Measurements from ENCODE around the gene PLLP.

DNA sequence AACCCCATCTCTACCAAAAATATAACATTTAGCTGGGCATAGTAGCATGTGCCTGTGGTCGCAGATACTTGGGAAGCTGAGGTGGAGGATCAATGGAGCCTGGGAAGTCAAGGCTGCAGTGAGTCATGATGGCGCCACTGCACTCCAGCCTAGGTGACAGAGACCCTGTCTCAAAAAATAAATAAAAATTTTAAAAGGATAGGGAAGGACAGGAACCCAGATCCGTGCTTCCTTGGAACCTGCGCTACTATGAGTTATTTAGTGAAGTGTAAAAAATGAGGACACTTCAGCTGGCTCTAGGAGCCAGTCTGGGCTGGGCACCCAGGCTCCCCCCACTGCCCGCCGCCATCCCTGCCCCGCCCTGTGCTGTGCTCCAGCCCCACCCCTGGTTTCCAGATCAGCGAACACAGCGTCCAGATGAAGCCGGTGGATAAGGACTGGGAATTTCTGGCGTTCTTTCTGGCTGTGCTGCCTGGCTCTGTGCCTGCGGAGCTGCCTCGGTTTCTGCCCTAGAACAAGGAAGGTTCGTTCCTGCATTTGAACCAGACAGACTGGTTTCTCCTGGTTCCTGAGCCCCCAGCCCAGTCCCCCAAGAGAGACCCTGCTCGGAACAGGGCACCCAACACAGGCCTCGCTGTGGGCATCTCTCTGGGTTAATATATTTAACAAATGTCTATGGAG, 18.5 kb downstream of the PLLP start:
- TF ChIP-seq, protein P1, sequence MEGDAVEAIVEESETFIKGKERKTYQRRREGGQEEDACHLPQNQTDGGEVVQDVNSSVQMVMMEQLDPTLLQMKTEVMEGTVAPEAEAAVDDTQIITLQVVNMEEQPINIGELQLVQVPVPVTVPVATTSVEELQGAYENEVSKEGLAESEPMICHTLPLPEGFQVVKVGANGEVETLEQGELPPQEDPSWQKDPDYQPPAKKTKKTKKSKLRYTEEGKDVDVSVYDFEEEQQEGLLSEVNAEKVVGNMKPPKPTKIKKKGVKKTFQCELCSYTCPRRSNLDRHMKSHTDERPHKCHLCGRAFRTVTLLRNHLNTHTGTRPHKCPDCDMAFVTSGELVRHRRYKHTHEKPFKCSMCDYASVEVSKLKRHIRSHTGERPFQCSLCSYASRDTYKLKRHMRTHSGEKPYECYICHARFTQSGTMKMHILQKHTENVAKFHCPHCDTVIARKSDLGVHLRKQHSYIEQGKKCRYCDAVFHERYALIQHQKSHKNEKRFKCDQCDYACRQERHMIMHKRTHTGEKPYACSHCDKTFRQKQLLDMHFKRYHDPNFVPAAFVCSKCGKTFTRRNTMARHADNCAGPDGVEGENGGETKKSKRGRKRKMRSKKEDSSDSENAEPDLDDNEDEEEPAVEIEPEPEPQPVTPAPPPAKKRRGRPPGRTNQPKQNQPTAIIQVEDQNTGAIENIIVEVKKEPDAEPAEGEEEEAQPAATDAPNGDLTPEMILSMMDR (IDR thresholded peaks at IDR 0.05) = no peak
- TF ChIP-seq POLR2A (IDR thresholded peaks at IDR 0.05) = no peak
